Heart left ventricle (tissue), 16 donors: ENCODE data around the gene NDN. TPM values are rescaled to one million over a fixed set of nuclear protein-coding genes. Genes with fewer than 3 reads are reported as not detected.

ENCODE experiments used
- ATAC-seq, 4 donors: fragments of 200-7000 bp; cut with Tn5 transposase; one replicate each; pipeline ENCODE4 v1.9.1; 2020 to 2022; ENCODE audit warnings: moderate library complexity in 4 of 4, mild to moderate bottlenecking in 3 of 4, moderate number of reproducible peaks in 1 of 4
- DNase-seq, 5 donors: peaks; one replicate each; pipeline ENCODE4 v3.0.0-alpha.2; 2020
- H3K27ac ChIP-seq, 12 donors: fragments of 200-600 bp; sonication (generic) in 4 of 12; one replicate each; pipeline versions ENCODE4 v1.5.0 to v1.8.0; 2016 to 2022; ENCODE audit warnings: mild to moderate bottlenecking in 2 of 12
- H3K27me3 ChIP-seq, 9 donors: fragments of 200-600 bp; sonication (generic) in 2 of 9; one replicate each; pipeline versions ENCODE4 v1.5.1 to v1.8.0; 2016 to 2022; ENCODE audit warnings: mild to moderate bottlenecking in 3 of 9
- H3K36me3 ChIP-seq, 9 donors: fragments of 200-600 bp; sonication (generic) in 2 of 9; one replicate each; pipeline versions ENCODE4 v1.5.0 to v1.8.0; 2018 to 2022; ENCODE audit warnings: mild to moderate bottlenecking in 2 of 9
- H3K4me1 ChIP-seq, 12 donors: fragments of 200-600 bp; sonication (generic) in 4 of 12; one replicate each; pipeline versions ENCODE4 v1.5.0 to v1.8.0; 2016 to 2022; ENCODE audit warnings: mild to moderate bottlenecking in 3 of 12
- H3K4me3 ChIP-seq, 12 donors: fragments of 200-600 bp; sonication (generic) in 4 of 12; one replicate each; pipeline versions ENCODE4 v1.5.0 to v1.8.0; 2017 to 2022; ENCODE audit warnings: mild to moderate bottlenecking in 9 of 12, moderate library complexity in 4 of 12
- H3K9me3 ChIP-seq, 12 donors: fragments of 200-600 bp; sonication (generic) in 4 of 12; one replicate each; pipeline versions ENCODE4 v1.5.0 to v1.8.0; 2016 to 2022; ENCODE audit warnings: mild to moderate bottlenecking in 1 of 12
- CTCF ChIP-seq, 12 donors: fragments of 200-600 bp; sonication (generic) in 4 of 12; IDR thresholded peaks; one replicate each; pipeline versions ENCODE4 v1.5.0 to v1.8.0; 2018 to 2022; ENCODE audit warnings: antibody characterized with exemption in 12 of 12, mild to moderate bottlenecking in 5 of 12
- POLR2A ChIP-seq, 2 donors: fragments of 450-650 bp; IDR thresholded peaks; one replicate each; pipeline ENCODE4 v1.6.1; 2017; ENCODE audit warnings: antibody characterized with exemption in 2 of 2, mild to moderate bottlenecking in 2 of 2, moderate library complexity in 2 of 2
- WGBS, 4 donors: extraction: QIAGEN DNeasy Blood & Tissue Kit in 2 of 4; methylation state at CpG; one replicate each; pipeline versions ENCODE4 v1.1.5 to v1.1.7; 2013 to 2018; 5-methylcytosine and 5-hydroxymethylcytosine counted together
- intact Hi-C, 10 donors: fragments of 100-400 bp; cut with DNase I; formaldehyde crosslinking; loops; one replicate each; pipeline versions ENCODE4 v1.11.1 to v1.14.2; 2022
- polyA plus RNA-seq, 2 donors: library from polyadenylated mRNA; stranded (reverse); fragments of 200-250 nt; gene quantifications; one replicate each; pipeline ENCODE4 v1.2.3, GENCODE V29; 2013
- total RNA-seq, 9 donors: library from RNA; depleted of rRNA in 2 of 9; stranded (reverse); fragments of >200 nt in 2 of 9; fragmentation: NEBNext Ultra II Directional in 3 of 9; extraction: Animal tissue kit (Norgen Biotek cat#: 25700) in 3 of 9; gene quantifications; one replicate each; pipeline versions ENCODE4 v1.1.0 to v1.2.4, GENCODE V29; 2016 to 2023
- donor health status: ischemic (EF 13 %, LVEDD 7.1; RV severe dilation, severe dysfunction).
- donor health status: healthy with polysubstance abuse.
- donor health status: DM: no; HTN: yes; CAD: no.
- donor health status: DM: no; HTN: no; CAD: no.
- donor health status: ischemic (EF 25% LVEDD 6.9; RV normal size, moderate dysfunction).
- donor health status: ischemic (EF 25% LVEDD 5.7; RV mildly dilated, moderate dysfunction).
- donor health status: healthy.
- donor health status: DM: yes; HTN: yes; CAD: no.
- donor health status: ischemic (EF 35%, LVEDD 5.7; RV mildly dilated, moderate dysfunction).
- donor health status: nonischemic (EF 11% LVEDD 7.7; RV severe dilation, severe dysfunction).
- donor health status: DM: yes; HTN: yes; CAD: no.
- donor health status: PGD.
- donor health status: ischemic (EF 29% LVEDD 5.4; RV normal size, mild dysfunction).
- donor health status: nonischemic (EF 23%, LVEDD 6.1; RV moderate dilation, normal function).

NDN gene
- total and polyA plus RNA-seq, 11 donors, result 12.2 to 79.2 (median 37.6) TPM

- intact Hi-C loops, result loop anchor here in 9 of 10 donors (5.0 to 10.0 kb wide), 11 partner anchors 208 to 1858 kb away; no protein-coding TSS in a partner anchor
- no peak for DNase-seq
Observed at GRCh38 chr15:23646165-23647000, 40.7 kb downstream of the NDN start.

GRCh38 chr15:23645371-23646164 is 41.5 kb downstream of the NDN start:
- 85 to 91% (median 87%) methylated on average over 37 to 40 of the region's 40 CpGs for WGBS, 4 donors
- intact Hi-C loops, result loop anchor here in 9 of 10 donors (5.0 to 10.0 kb wide), 11 partner anchors 209 to 1859 kb away; no protein-coding TSS in a partner anchor
- peaks cover 0 to 8% (median 0%) of the 10 kb centered on the region in 12 donors for H3K4me1 ChIP-seq

More at GRCh38 chr15:23646165-23647000, 40.7 kb downstream of the NDN start:
- no peak for ATAC-seq
- no peak overlapping the region for H3K4me3 ChIP-seq
- peaks cover 0 to 8% (median 0%) of the 10 kb centered on the region in 12 donors for H3K4me1 ChIP-seq
- no peaks in the 10 kb centered on the region for H3K36me3 ChIP-seq
- peaks cover 0 to 50% (median 13%) of the 10 kb centered on the region in 9 donors for H3K27me3 ChIP-seq
- WGBS, 4 donors, result 94 to 96% (median 95%) methylated on average over 43 to 51 of the region's 51 CpGs
- no peak overlapping the region for H3K27ac ChIP-seq
- TF ChIP-seq CTCF (IDR thresholded peaks at IDR 0.05) (no peak), POLR2A (IDR thresholded peaks at IDR 0.05) (no peak)
- no peaks in the 10 kb centered on the region for H3K9me3 ChIP-seq

GRCh38 chr15:23644829-23645228 is 42.3 kb downstream of the NDN start:
- ATAC-seq (no peak), DNase-seq (no peak)
- WGBS, 4 donors, result 87 to 95% (median 89%) methylated on average over 11 to 13 of the region's 13 CpGs
- H3K27me3 ChIP-seq, result peaks cover 0 to 51% (median 13%) of the 10 kb centered on the region in 9 donors
- no peak overlapping the region for H3K4me3 ChIP-seq
- peaks cover 0 to 8% (median 0%) of the 10 kb centered on the region in 12 donors for H3K4me1 ChIP-seq
- no peak overlapping the region for H3K27ac ChIP-seq
- no peaks in the 10 kb centered on the region for H3K36me3 ChIP-seq
- no peak for TF ChIP-seq POLR2A (IDR thresholded peaks at IDR 0.05)
- no peak for TF ChIP-seq CTCF (IDR thresholded peaks at IDR 0.05)
- intact Hi-C loops, result loop anchor here (5.0 to 10.0 kb wide), 12 partner anchors 47 to 1860 kb away; no protein-coding TSS in a partner anchor
- no peaks in the 10 kb centered on the region for H3K9me3 ChIP-seq

More at GRCh38 chr15:23645371-23646164, 41.5 kb downstream of the NDN start:
- no peak for DNase-seq
- ATAC-seq, result no peak
- peaks cover 0 to 52% (median 13%) of the 10 kb centered on the region in 9 donors for H3K27me3 ChIP-seq
- TF ChIP-seq POLR2A (IDR thresholded peaks at IDR 0.05), result no peak
- TF ChIP-seq CTCF (IDR thresholded peaks at IDR 0.05), result no peak
- no peak overlapping the region for H3K4me3 ChIP-seq
- no peaks in the 10 kb centered on the region for H3K9me3 ChIP-seq
- no peak overlapping the region for H3K27ac ChIP-seq
- no peaks in the 10 kb centered on the region for H3K36me3 ChIP-seq
